HEK293T (cell line): Measurements from ENCODE around the gene EXTL2.

Experiments
- BHLHE40 ChIP-seq: fragments of 450-650 bp; IDR thresholded peaks from 2 replicates; pipeline ENCODE4 v1.6.1; 2016; ENCODE audit warnings: mild to moderate bottlenecking, moderate library complexity, borderline replicate concordance
- ELF4 ChIP-seq: fragments of 450-650 bp; IDR thresholded peaks from 2 replicates; pipeline ENCODE4 v1.6.1; 2017; ENCODE audit warnings: antibody characterized with exemption
- FOXM1 ChIP-seq: fragments of 450-650 bp; IDR thresholded peaks from 2 replicates; pipeline ENCODE4 v1.6.1; 2017; ENCODE audit warnings: mild to moderate bottlenecking, borderline replicate concordance
- HDGF ChIP-seq: fragments of 450-650 bp; IDR thresholded peaks from 2 replicates; pipeline ENCODE4 v1.6.1; 2017; ENCODE audit warnings: antibody characterized with exemption, borderline replicate concordance
- L3MBTL2 ChIP-seq: fragments of 450-650 bp; conservative IDR thresholded peaks from 2 replicates; pipeline ENCODE4 v1.6.1; 2016; ENCODE audit warnings: mild to moderate bottlenecking
- NFRKB ChIP-seq: fragments of 450-650 bp; IDR thresholded peaks from 2 replicates; pipeline ENCODE4 v1.6.1; 2016; ENCODE audit warnings: mild to moderate bottlenecking, moderate library complexity
- SP1 ChIP-seq: fragments of 450-650 bp; IDR thresholded peaks from 2 replicates; pipeline ENCODE4 v1.6.1; 2017
- TARDBP ChIP-seq: fragments of 450-650 bp; IDR thresholded peaks from 2 replicates; pipeline ENCODE4 v1.6.1; 2016

GRCh38 chr1:100907887-100908286, 13.2 kb upstream of the EXTL2 start:
- TF ChIP-seq ELF4 (no peak), L3MBTL2 (no peak), NFRKB (no peak), FOXM1 (no peak), SP1 (no peak), HDGF (no peak), BHLHE40 (no peak), TARDBP (no peak)
